NOMO-1 (cell line): Measurements from ENCODE around the gene FBXL17.

Experiments
- DNase-seq, 2 experiments: peaks; one replicate each; lab custom pipeline; 2025; ENCODE audit not compliant: unreplicated experiment in 2 of 2; lab: John Stamatoyannopoulos, UW

Gene FBXL17

GRCh38 chr5:108025957-108026356 is 355.9 kb downstream of the FBXL17 start:
- DNase-seq, result no peak

GRCh38 chr5:108024986-108025385 is 356.9 kb downstream of the FBXL17 start:
- DNase-seq, result no peak

GRCh38 chr5:108016101-108016500 is 365.8 kb downstream of the FBXL17 start:
- no peak for DNase-seq

- DNase-seq, result no peak
These were observed 375.1 kb downstream of the FBXL17 start for GRCh38 chr5:108006791-108007190.

GRCh38 chr5:108003178-108003577 is 378.7 kb downstream of the FBXL17 start:
- peak; percentile 14 to 37 for DNase-seq

- DNase-seq, result no peak
These were observed 380.7 kb downstream of the FBXL17 start for GRCh38 chr5:108001222-108001621.

GRCh38 chr5:107997338-107997980 is 384.4 kb downstream of the FBXL17 start:
- DNase-seq, result no peak

GRCh38 chr5:107993341-107993740 is 388.6 kb downstream of the FBXL17 start:
- no peak for DNase-seq

- no peak for DNase-seq
These were observed 390.8 kb downstream of the FBXL17 start for GRCh38 chr5:107990881-107991810.

- peak in 1 of 2 experiments; percentile 21 for DNase-seq
These were observed 396.8 kb downstream of the FBXL17 start for GRCh38 chr5:107985144-107985543.

GRCh38 chr5:107982703-107983425 is 399.0 kb downstream of the FBXL17 start:
- no peak for DNase-seq

- DNase-seq, result no peak
These were observed 400.8 kb downstream of the FBXL17 start for GRCh38 chr5:107980923-107981692.

- DNase-seq, result no peak
These were observed 402.0 kb downstream of the FBXL17 start for GRCh38 chr5:107979900-107980299.

GRCh38 chr5:107979291-107979690 is 402.6 kb downstream of the FBXL17 start:
- no peak for DNase-seq

GRCh38 chr5:107977550-107978071 is 404.3 kb downstream of the FBXL17 start:
- no peak for DNase-seq

- no peak for DNase-seq
These were observed 406.3 kb downstream of the FBXL17 start for GRCh38 chr5:107975568-107975967.

- DNase-seq, result no peak
These were observed 410.1 kb downstream of the FBXL17 start for GRCh38 chr5:107971846-107972245.

GRCh38 chr5:107969847-107970246 is 412.1 kb downstream of the FBXL17 start:
- DNase-seq, result no peak

- DNase-seq, result no peak
These were observed 412.9 kb downstream of the FBXL17 start for GRCh38 chr5:107968998-107969397.

GRCh38 chr5:107968406-107968843 is 413.5 kb downstream of the FBXL17 start:
- DNase-seq, result no peak
